ENCODE measurements around the gene AACS.
A peak's percentile ranks its signal among the peaks of the same experiment; 100 is the strongest.

AACS gene

DNA sequence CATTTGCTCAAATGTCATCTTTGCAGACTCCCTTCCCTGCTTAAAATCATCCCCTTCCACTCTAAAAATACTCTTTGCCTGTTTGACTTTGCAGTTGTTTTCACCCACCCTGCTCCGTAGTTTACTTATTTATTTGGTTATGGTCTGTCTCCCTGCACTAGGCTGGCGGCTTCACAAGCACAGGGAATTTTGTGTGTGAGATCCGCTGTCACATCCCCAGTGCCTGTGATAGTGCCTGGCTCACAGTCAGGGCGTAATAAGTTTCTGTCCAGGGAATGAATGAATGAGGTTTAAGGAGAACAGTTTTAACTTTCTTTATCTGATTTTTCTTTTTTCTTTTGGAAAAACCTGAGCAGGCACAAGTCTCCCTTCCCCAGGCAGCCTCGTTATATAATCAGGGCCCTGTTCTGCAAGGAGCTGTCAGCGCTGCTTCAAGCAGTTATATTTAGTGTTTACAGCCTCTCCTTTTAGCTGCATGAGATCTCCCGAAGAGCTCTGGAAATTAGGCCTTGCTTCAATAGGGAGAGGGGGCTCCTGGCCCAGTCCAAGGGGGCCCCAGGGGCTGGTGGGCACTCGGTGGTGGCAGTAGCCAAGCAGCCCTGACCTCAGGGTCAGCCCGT lies 107.1 kb downstream of the AACS start:
- Histone ChIP-seq H3K9ac (ENCODE audit: low read depth in 1 of 2, low read length in 2 of 2) (no peak overlapping the region), H3K27ac (ENCODE audit: low read depth in 2 of 2, low read length in 2 of 2) (no peak overlapping the region)

DNA sequence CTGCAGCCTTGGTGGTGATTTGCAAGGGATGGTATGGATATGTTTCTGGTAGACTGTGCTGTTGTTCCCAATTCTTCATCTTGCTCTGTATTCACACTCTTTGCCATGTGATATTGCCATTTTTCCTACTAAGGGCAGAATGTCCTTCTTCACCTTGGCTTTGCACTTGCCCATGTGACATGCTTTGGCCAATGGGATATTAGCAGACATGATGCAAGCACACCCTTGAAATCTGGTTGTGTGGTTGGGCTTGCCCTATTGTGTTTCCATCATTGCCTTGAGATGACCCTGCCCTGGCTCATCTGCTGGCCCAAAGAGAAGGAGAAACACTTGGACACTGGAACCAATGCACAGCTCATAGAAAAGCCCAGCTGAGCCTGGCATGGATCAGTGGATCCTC lies 110.3 kb downstream of the AACS start:
- Histone ChIP-seq H3K27ac (ENCODE audit: low read depth in 2 of 2, low read length in 2 of 2) (no peak overlapping the region), H3K9me3 (ENCODE audit: control insufficient read depth in 2 of 2, low read length in 2 of 2) (no peaks in the 10 kb centered on the region), H3K9ac (ENCODE audit: low read depth in 1 of 2, low read length in 2 of 2) (no peak overlapping the region), H3K4me1 (ENCODE audit: control insufficient read depth in 2 of 2, insufficient read depth in 2 of 2, low read length in 2 of 2) (no peaks in the 10 kb centered on the region), H3K36me3 (ENCODE audit: control insufficient read depth in 2 of 2, insufficient read depth in 2 of 2, low read length in 2 of 2) (no peaks in the 10 kb centered on the region), H3K27me3 (ENCODE audit: control insufficient read depth in 2 of 2, insufficient read depth in 2 of 2, low read length in 2 of 2) (peaks cover 0 to 3% of the 10 kb centered on the region in 2 donors), H3K4me3 (ENCODE audit: low read length in 2 of 2) (no peak overlapping the region)

More for the DNA sequence above, 107.1 kb downstream of the AACS start:
- peaks cover 0 to 2% of the 10 kb centered on the region in 2 donors for H3K9me3 ChIP-seq (ENCODE audit: control insufficient read depth in 2 of 2, low read length in 2 of 2)
- no peaks in the 10 kb centered on the region for H3K4me1 ChIP-seq (ENCODE audit: control insufficient read depth in 2 of 2, insufficient read depth in 2 of 2, low read length in 2 of 2)
- no peak overlapping the region for H3K4me3 ChIP-seq (ENCODE audit: low read length in 2 of 2)
- no peaks in the 10 kb centered on the region for H3K36me3 ChIP-seq (ENCODE audit: control insufficient read depth in 2 of 2, insufficient read depth in 2 of 2, low read length in 2 of 2)
- H3K27me3 ChIP-seq (ENCODE audit: control insufficient read depth in 2 of 2, insufficient read depth in 2 of 2, low read length in 2 of 2) = peaks cover 3% of the 10 kb centered on the region in 2 donors

- peaks cover 2 to 7% of the 10 kb centered on the region in 2 donors for H3K27me3 ChIP-seq (ENCODE audit: control insufficient read depth in 2 of 2, insufficient read depth in 2 of 2, low read length in 2 of 2)
- H3K4me1 ChIP-seq (ENCODE audit: control insufficient read depth in 2 of 2, insufficient read depth in 2 of 2, low read length in 2 of 2) = peaks cover 0 to under 1% of the 10 kb centered on the region in 2 donors
- no peak overlapping the region for H3K27ac ChIP-seq (ENCODE audit: low read depth in 2 of 2, low read length in 2 of 2)
- no peak overlapping the region for H3K4me3 ChIP-seq (ENCODE audit: low read length in 2 of 2)
- H3K36me3 ChIP-seq (ENCODE audit: control insufficient read depth in 2 of 2, insufficient read depth in 2 of 2, low read length in 2 of 2) = no peaks in the 10 kb centered on the region
- H3K9me3 ChIP-seq (ENCODE audit: control insufficient read depth in 2 of 2, low read length in 2 of 2) = no peaks in the 10 kb centered on the region
- H3K9ac ChIP-seq (ENCODE audit: low read depth in 1 of 2, low read length in 2 of 2) = no peak overlapping the region
These were observed 113.0 kb downstream of the AACS start for GRCh38 chr12:125178222-125178621.

- H3K9me3 ChIP-seq (ENCODE audit: control insufficient read depth in 2 of 2, low read length in 2 of 2) = no peaks in the 10 kb centered on the region
- H3K27ac ChIP-seq (ENCODE audit: low read depth in 2 of 2, low read length in 2 of 2) = no peak overlapping the region
- H3K27me3 ChIP-seq (ENCODE audit: control insufficient read depth in 2 of 2, insufficient read depth in 2 of 2, low read length in 2 of 2) = peaks cover 13 to 15% of the 10 kb centered on the region in 2 donors
These were observed 114.9 kb downstream of the AACS start for GRCh38 chr12:125180144-125180543.

GRCh38 chr12:125181107-125181506 lies 115.9 kb downstream of the AACS start:
- Histone ChIP-seq H3K27me3 (ENCODE audit: control insufficient read depth in 2 of 2, insufficient read depth in 2 of 2, low read length in 2 of 2) (peaks cover 15 to 17% of the 10 kb centered on the region in 2 donors), H3K4me3 (ENCODE audit: low read length in 2 of 2) (no peak overlapping the region), H3K9me3 (ENCODE audit: control insufficient read depth in 2 of 2, low read length in 2 of 2) (no peaks in the 10 kb centered on the region), H3K36me3 (ENCODE audit: control insufficient read depth in 2 of 2, insufficient read depth in 2 of 2, low read length in 2 of 2) (no peaks in the 10 kb centered on the region), H3K27ac (ENCODE audit: low read depth in 2 of 2, low read length in 2 of 2) (no peak overlapping the region), H3K9ac (ENCODE audit: low read depth in 1 of 2, low read length in 2 of 2) (no peak overlapping the region), H3K4me1 (ENCODE audit: control insufficient read depth in 2 of 2, insufficient read depth in 2 of 2, low read length in 2 of 2) (peaks cover 0 to 7% of the 10 kb centered on the region in 2 donors)

More at GRCh38 chr12:125180144-125180543, 114.9 kb downstream of the AACS start:
- H3K9ac ChIP-seq (ENCODE audit: low read depth in 1 of 2, low read length in 2 of 2) = no peak overlapping the region
- H3K4me3 ChIP-seq (ENCODE audit: low read length in 2 of 2) = no peak overlapping the region
- H3K4me1 ChIP-seq (ENCODE audit: control insufficient read depth in 2 of 2, insufficient read depth in 2 of 2, low read length in 2 of 2) = peaks cover 0 to 3% of the 10 kb centered on the region in 2 donors
- H3K36me3 ChIP-seq (ENCODE audit: control insufficient read depth in 2 of 2, insufficient read depth in 2 of 2, low read length in 2 of 2) = no peaks in the 10 kb centered on the region

- H3K27ac ChIP-seq (ENCODE audit: low read depth in 2 of 2, low read length in 2 of 2) = no peak overlapping the region
- H3K4me1 ChIP-seq (ENCODE audit: control insufficient read depth in 2 of 2, insufficient read depth in 2 of 2, low read length in 2 of 2) = peaks cover 0 to 7% of the 10 kb centered on the region in 2 donors
- H3K9ac ChIP-seq (ENCODE audit: low read depth in 1 of 2, low read length in 2 of 2) = no peak overlapping the region
- H3K27me3 ChIP-seq (ENCODE audit: control insufficient read depth in 2 of 2, insufficient read depth in 2 of 2, low read length in 2 of 2) = peaks cover 23 to 26% of the 10 kb centered on the region in 2 donors
- H3K9me3 ChIP-seq (ENCODE audit: control insufficient read depth in 2 of 2, low read length in 2 of 2) = no peaks in the 10 kb centered on the region
- H3K4me3 ChIP-seq (ENCODE audit: low read length in 2 of 2) = peak overlapping the region in 1 of 2 donors; percentile 13
- H3K36me3 ChIP-seq (ENCODE audit: control insufficient read depth in 2 of 2, insufficient read depth in 2 of 2, low read length in 2 of 2) = no peaks in the 10 kb centered on the region
These were observed 118.2 kb downstream of the AACS start for GRCh38 chr12:125183187-125184067.

DNA sequence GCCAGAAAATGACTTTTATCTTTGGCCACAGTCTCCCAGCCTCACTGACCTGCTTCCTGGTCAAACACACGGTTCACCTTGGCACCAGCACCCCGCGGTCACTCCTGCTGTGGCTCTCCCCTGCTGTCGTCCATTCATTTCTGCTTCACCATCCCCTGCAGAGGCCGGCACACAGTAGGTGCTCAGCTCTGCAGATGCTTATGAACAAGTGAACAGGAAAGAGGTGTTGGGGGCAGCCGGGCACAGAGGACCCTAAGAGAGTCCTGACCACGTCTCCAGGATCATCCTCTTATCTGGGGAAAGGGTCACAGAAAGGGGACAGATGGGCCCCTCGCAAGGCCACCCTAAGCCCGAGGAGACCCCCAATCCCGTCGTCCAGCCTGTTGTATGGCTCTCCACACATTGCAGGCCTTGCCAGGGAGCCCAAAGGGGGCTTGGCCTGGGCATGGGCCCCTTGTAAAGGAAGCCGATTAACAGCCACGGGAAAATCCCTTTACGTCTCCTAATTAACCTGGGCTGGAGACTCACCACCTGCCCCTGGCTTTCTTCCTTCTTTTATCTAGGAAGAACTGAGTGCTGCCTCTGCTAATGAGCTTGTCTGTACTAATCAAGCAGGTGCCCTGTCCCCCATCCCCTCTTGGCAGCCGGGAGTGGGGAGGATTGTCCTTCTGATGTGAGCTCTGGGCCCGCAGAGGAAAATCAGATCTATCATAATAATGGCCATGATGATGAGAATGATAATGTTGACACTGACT lies 119.2 kb downstream of the AACS start:
- peaks cover 0 to 7% of the 10 kb centered on the region in 2 donors for H3K4me1 ChIP-seq (ENCODE audit: control insufficient read depth in 2 of 2, insufficient read depth in 2 of 2, low read length in 2 of 2)
- H3K27ac ChIP-seq (ENCODE audit: low read depth in 2 of 2, low read length in 2 of 2) = no peak overlapping the region

GRCh38 chr12:125185311-125185739 lies 120.1 kb downstream of the AACS start:
- no peak overlapping the region for H3K9ac ChIP-seq (ENCODE audit: low read depth in 1 of 2, low read length in 2 of 2)
- no peak overlapping the region for H3K27ac ChIP-seq (ENCODE audit: low read depth in 2 of 2, low read length in 2 of 2)
- H3K36me3 ChIP-seq (ENCODE audit: control insufficient read depth in 2 of 2, insufficient read depth in 2 of 2, low read length in 2 of 2) = no peaks in the 10 kb centered on the region
- peaks cover 0 to 7% of the 10 kb centered on the region in 2 donors for H3K4me1 ChIP-seq (ENCODE audit: control insufficient read depth in 2 of 2, insufficient read depth in 2 of 2, low read length in 2 of 2)
- H3K9me3 ChIP-seq (ENCODE audit: control insufficient read depth in 2 of 2, low read length in 2 of 2) = no peaks in the 10 kb centered on the region
- peaks cover 34 to 39% of the 10 kb centered on the region in 2 donors for H3K27me3 ChIP-seq (ENCODE audit: control insufficient read depth in 2 of 2, insufficient read depth in 2 of 2, low read length in 2 of 2)
- no peak overlapping the region for H3K4me3 ChIP-seq (ENCODE audit: low read length in 2 of 2)

More for the DNA sequence above, 119.2 kb downstream of the AACS start:
- H3K9ac ChIP-seq (ENCODE audit: low read depth in 1 of 2, low read length in 2 of 2) = no peak overlapping the region
- H3K9me3 ChIP-seq (ENCODE audit: control insufficient read depth in 2 of 2, low read length in 2 of 2) = no peaks in the 10 kb centered on the region
- no peaks in the 10 kb centered on the region for H3K36me3 ChIP-seq (ENCODE audit: control insufficient read depth in 2 of 2, insufficient read depth in 2 of 2, low read length in 2 of 2)
- no peak overlapping the region for H3K4me3 ChIP-seq (ENCODE audit: low read length in 2 of 2)
- peaks cover 30% of the 10 kb centered on the region in 2 donors for H3K27me3 ChIP-seq (ENCODE audit: control insufficient read depth in 2 of 2, insufficient read depth in 2 of 2, low read length in 2 of 2)

DNA sequence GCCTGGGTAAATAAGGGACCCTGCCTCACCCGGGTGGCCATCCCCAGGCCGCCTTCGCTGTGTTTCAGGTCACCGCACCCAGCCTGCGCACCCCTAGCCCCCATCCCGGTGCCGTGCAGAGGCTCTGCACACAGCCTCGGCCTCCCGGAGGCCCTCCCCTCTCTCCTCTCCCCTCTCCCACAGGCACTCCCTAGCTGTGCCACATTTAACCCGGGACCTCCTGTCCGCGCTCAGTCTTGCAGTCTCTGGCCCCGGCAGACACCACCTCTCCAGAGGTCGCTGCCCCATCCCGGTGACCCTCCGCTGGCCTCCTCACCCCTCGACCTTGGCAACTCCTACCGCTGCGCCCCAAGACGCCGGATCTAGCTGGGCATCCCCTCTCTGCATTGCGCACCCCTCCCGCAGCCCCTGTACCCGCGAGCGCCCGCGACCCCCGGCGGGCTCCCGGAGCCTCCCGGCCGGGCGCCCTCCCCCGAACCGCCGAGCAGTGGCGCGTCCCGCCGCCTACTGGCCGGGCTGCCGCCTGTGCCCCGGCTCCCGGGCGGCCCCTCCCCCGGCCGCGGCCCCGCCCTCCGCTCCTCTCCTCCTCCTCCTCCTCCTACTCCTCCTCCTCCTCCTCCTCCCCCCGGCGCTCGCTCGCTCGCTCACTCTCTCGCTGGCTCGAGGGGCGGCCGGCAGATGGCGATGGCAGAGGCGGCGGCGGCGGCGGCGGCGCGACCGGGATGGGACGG lies 120.7 kb downstream of the AACS start, which contains the start of gene TMEM132B:
Gene TMEM132B, plus strand, starts transcription at position 647 of the 731 bp plus-strand sequence.
- Histone ChIP-seq H3K4me1 (ENCODE audit: control insufficient read depth in 2 of 2, insufficient read depth in 2 of 2, low read length in 2 of 2) (peaks cover 0 to 7% of the 10 kb centered on the region in 2 donors), H3K9ac (ENCODE audit: low read depth in 1 of 2, low read length in 2 of 2) (no peak within 1 kb of the TSS), H3K27me3 (ENCODE audit: control insufficient read depth in 2 of 2, insufficient read depth in 2 of 2, low read length in 2 of 2) (peaks cover 34 to 40% of the 10 kb centered on the region in 2 donors), H3K9me3 (ENCODE audit: control insufficient read depth in 2 of 2, low read length in 2 of 2) (no peaks in the 10 kb centered on the region), H3K4me3 (ENCODE audit: low read length in 2 of 2) (peak within 1 kb of the TSS in 1 of 2 donors; percentile 18), H3K36me3 (ENCODE audit: control insufficient read depth in 2 of 2, insufficient read depth in 2 of 2, low read length in 2 of 2) (no peaks in the 10 kb centered on the region), H3K27ac (ENCODE audit: low read depth in 2 of 2, low read length in 2 of 2) (no peak within 1 kb of the TSS)

Measured in mucosa of rectum (tissue), 2 donors.